Measurements from ENCODE around the gene MOV10.

Gene MOV10

GRCh38 chr1:112699425-112700144, 25.1 kb downstream of the MOV10 start:
- no peak for DNase-seq (ENCODE audit: low read depth in 2 of 2)

GRCh38 chr1:112700290-112701226, 26.1 kb downstream of the MOV10 start:
- DNase-seq (ENCODE audit: low read depth in 2 of 2) = peak; percentile 55 to 65

- DNase-seq (ENCODE audit: low read depth in 2 of 2) = no peak
Observed at GRCh38 chr1:112701227-112702066, 27.0 kb downstream of the MOV10 start.

- DNase-seq (ENCODE audit: low read depth in 2 of 2) = no peak
Observed at GRCh38 chr1:112702067-112702395, 27.6 kb downstream of the MOV10 start.

- DNase-seq (ENCODE audit: low read depth in 2 of 2) = no peak
Observed at GRCh38 chr1:112702420-112703261, 28.2 kb downstream of the MOV10 start.

GRCh38 chr1:112703706-112704105, 29.2 kb downstream of the MOV10 start:
- no peak for DNase-seq (ENCODE audit: low read depth in 2 of 2)

GRCh38 chr1:112704391-112704933, 30.0 kb downstream of the MOV10 start:
- DNase-seq (ENCODE audit: low read depth in 2 of 2) = no peak

- DNase-seq (ENCODE audit: low read depth in 2 of 2) = no peak
Observed at GRCh38 chr1:112704934-112705627, 30.6 kb downstream of the MOV10 start.

- DNase-seq (ENCODE audit: low read depth in 2 of 2) = no peak
Observed at GRCh38 chr1:112706505-112707220, 32.2 kb downstream of the MOV10 start, which contains the start of gene RHOC. RHOC (minus strand) TSS chr1:112707127; CDS start chr1:112703799, 3,328 bp downstream.

GRCh38 chr1:112707221-112708001, 33.0 kb downstream of the MOV10 start:
- peak; percentile 31 to 35 for DNase-seq (ENCODE audit: low read depth in 2 of 2)

GRCh38 chr1:112708002-112708448, 33.6 kb downstream of the MOV10 start:
- no peak for DNase-seq (ENCODE audit: low read depth in 2 of 2)

- DNase-seq (ENCODE audit: low read depth in 2 of 2) = no peak
Observed at GRCh38 chr1:112708489-112708888, 34.0 kb downstream of the MOV10 start.

- DNase-seq (ENCODE audit: low read depth in 2 of 2) = no peak
Observed at GRCh38 chr1:112710159-112710558, 35.7 kb downstream of the MOV10 start.

- no peak for DNase-seq (ENCODE audit: low read depth in 2 of 2)
Observed at GRCh38 chr1:112710586-112710985, 36.1 kb downstream of the MOV10 start.

GRCh38 chr1:112711041-112711440, 36.6 kb downstream of the MOV10 start:
- DNase-seq (ENCODE audit: low read depth in 2 of 2) = no peak

- no peak for DNase-seq (ENCODE audit: low read depth in 2 of 2)
Observed at GRCh38 chr1:112711670-112712069, 37.2 kb downstream of the MOV10 start.

GRCh38 chr1:112712191-112712590, 37.7 kb downstream of the MOV10 start:
- no peak for DNase-seq (ENCODE audit: low read depth in 2 of 2)

- no peak for DNase-seq (ENCODE audit: low read depth in 2 of 2)
Observed at GRCh38 chr1:112712701-112713128, 38.3 kb downstream of the MOV10 start.

Measured in activated CD8-positive, alpha-beta memory T cell treated with anti-CD3 and anti-CD28 coated beads for 4 hours (primary cell).